Neural cell (in vitro differentiated cells): ENCODE measurements around the gene MTPN.

Experiments used
- CTCF ChIP-seq: fragments of 450-650 bp; IDR thresholded peaks from 2 replicates; pipeline ENCODE4 v1.5.1; 2014; ENCODE audit warnings: antibody characterized with exemption, mild to moderate bottlenecking, moderate library complexity; ENCODE audit not compliant: poor library complexity, severe bottlenecking
- EP300 ChIP-seq: fragments of 450-650 bp; conservative IDR thresholded peaks from 2 replicates; pipeline ENCODE4 v1.6.1; 2014; ENCODE audit warnings: antibody characterized with exemption, mild to moderate bottlenecking, moderate library complexity; ENCODE audit not compliant: poor library complexity, severe bottlenecking
- EZH2 ChIP-seq: fragments of 200-600, 300-800 bp; shearing (Covaris generic), sonication (generic); IDR thresholded peaks from 2 replicates; pipeline ENCODE4 v1.6.1; 2014; ENCODE audit warnings: antibody characterized with exemption, low read length, borderline replicate concordance, mild to moderate bottlenecking; ENCODE audit not compliant: insufficient read depth, poor library complexity, severe bottlenecking
- POLR2AphosphoS5 ChIP-seq: IDR thresholded peaks from 2 replicates; pipeline ENCODE4 v1.6.1; 2012
- RAD21 ChIP-seq: fragments of 450-650 bp; conservative IDR thresholded peaks from 2 replicates; pipeline ENCODE4 v1.6.1; 2014; ENCODE audit warnings: antibody characterized with exemption, mild to moderate bottlenecking, moderate library complexity
- TF ChIP-seq, protein P1 (sequence below): IDR thresholded peaks from 2 replicates; pipeline ENCODE4 v1.6.1; 2012; ENCODE audit warnings: borderline replicate concordance

DNA sequence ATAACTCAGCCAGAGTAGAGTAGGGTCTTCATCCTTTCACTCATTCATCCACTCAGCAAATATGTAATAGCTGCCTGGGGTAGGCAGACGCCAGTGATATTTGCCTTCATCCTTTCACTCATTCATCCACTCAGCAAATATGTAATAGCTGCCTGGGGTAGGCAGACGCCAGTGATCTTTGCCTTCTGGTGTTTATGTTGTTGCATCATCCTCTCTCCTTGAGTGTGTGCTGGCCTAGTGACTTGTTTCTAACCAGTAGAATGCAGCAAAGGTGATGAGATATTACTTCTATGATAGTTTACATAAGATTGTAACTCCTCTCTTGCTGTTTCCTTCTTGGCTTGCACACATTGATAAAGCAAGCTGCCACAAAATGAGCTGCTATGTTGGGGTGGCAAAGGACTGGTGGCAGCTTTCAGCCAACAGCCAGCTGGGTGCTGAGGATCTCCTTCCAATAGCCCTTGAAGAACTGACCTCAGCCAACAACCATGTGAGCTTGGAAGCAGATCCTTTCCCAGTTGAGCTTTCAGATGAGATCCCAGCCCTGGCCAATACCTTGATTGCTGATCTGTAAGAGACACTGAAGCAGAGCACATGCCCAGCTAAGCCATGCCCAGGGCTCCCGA is 23.2 kb upstream of the MTPN start:
- TF ChIP-seq CTCF = no peak
- no peak for TF ChIP-seq EZH2
- no peak for TF ChIP-seq RAD21
- TF ChIP-seq, protein P1, sequence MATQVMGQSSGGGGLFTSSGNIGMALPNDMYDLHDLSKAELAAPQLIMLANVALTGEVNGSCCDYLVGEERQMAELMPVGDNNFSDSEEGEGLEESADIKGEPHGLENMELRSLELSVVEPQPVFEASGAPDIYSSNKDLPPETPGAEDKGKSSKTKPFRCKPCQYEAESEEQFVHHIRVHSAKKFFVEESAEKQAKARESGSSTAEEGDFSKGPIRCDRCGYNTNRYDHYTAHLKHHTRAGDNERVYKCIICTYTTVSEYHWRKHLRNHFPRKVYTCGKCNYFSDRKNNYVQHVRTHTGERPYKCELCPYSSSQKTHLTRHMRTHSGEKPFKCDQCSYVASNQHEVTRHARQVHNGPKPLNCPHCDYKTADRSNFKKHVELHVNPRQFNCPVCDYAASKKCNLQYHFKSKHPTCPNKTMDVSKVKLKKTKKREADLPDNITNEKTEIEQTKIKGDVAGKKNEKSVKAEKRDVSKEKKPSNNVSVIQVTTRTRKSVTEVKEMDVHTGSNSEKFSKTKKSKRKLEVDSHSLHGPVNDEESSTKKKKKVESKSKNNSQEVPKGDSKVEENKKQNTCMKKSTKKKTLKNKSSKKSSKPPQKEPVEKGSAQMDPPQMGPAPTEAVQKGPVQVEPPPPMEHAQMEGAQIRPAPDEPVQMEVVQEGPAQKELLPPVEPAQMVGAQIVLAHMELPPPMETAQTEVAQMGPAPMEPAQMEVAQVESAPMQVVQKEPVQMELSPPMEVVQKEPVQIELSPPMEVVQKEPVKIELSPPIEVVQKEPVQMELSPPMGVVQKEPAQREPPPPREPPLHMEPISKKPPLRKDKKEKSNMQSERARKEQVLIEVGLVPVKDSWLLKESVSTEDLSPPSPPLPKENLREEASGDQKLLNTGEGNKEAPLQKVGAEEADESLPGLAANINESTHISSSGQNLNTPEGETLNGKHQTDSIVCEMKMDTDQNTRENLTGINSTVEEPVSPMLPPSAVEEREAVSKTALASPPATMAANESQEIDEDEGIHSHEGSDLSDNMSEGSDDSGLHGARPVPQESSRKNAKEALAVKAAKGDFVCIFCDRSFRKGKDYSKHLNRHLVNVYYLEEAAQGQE = no peak
- no peak for TF ChIP-seq POLR2AphosphoS5
- no peak for TF ChIP-seq EP300
